Measurements from ENCODE around the gene SLC2A10.

The SLC2A10 gene

GRCh38 chr20:46682063-46682821 lies 27.2 kb upstream of the SLC2A10 start:
- DNase-seq = no peak

- no peak for DNase-seq
These were observed 26.3 kb upstream of the SLC2A10 start for GRCh38 chr20:46683011-46683667.

DNA sequence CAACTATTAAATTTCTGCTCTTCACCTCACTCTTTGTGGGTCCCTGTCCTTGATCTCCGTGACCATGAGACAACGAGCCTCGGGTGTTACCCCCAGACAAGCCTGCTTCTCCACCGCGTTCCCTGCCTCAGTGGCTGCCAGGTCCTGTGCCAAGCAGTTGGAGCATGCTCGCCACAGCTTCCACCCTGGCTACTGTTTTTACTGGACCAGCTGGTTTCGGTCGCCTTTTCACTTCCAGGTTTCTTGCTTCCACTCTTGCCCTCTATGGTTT lies 25.8 kb upstream of the SLC2A10 start:
- no peak for DNase-seq

DNA sequence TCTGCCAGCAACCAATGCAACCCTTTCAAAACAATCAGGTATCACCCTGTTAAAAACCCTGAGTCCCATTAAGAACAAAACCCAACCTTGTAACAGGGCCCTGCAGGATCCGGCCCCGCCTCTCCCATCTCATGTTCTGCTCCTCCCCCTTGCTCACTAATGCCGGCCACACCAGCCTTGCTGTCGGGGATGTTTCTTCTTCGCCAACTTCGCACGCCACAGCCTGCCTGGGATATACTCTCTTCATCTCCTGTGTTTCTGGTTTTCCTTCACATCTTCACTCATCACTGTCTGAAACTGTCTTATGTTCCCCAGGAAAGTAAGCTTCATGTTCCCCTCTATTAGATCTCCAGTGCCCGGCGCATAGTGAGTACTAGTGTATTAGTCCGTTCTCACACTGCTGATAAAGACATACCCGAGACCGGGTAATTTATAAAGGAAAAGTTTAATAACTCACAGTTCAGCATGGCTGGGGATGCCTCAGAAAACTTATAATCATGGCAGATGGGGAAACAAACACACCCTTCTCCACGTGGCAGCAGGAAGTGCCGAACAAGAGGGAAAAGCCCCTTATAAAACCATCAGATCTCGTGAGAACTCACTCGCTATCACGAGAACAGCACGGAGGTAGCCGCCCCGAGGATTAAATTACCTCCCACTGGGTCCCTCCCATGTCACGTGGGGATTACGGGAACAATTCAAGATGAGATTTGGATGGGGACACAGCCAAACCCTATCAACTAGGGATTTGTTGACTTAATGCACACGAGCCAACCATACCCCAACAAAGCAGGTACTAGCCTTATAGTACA lies 25.3 kb upstream of the SLC2A10 start:
- no peak for DNase-seq

- DNase-seq = no peak
These were observed 21.0 kb upstream of the SLC2A10 start for GRCh38 chr20:46688151-46689081.

GRCh38 chr20:46689082-46689753 lies 20.2 kb upstream of the SLC2A10 start, which contains the start of gene TP53RK:
Gene TP53RK, minus strand, starts transcription at chr20:46689444. Its CDS starts 30 bp downstream, at chr20:46689414.
- DNase-seq = peak; percentile 85 to 91

GRCh38 chr20:46689754-46690085 lies 19.7 kb upstream of the SLC2A10 start:
- no peak for DNase-seq

GRCh38 chr20:46690219-46691106 lies 19.0 kb upstream of the SLC2A10 start:
- no peak for DNase-seq

GRCh38 chr20:46691196-46691595 lies 18.3 kb upstream of the SLC2A10 start:
- no peak for DNase-seq

DNA sequence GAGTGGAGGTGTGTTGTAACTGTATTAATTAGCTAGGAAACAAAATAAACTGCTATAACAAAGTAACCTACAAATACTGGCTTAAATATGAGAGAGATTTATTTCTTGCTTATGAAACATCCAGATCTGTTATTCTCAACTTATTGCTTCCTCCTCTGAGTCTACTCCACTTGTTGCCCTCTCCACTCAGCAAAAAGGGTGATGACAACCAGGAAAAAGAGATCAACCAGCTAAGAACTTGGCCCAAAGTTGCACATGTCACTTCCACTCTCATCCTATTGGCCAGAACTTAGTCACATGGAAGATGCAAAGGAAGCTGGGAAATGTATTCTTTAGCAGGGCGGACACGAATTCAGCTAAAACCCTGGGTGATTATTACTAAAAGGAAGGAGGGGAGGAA lies 15.0 kb upstream of the SLC2A10 start:
- no peak for DNase-seq

GRCh38 chr20:46695892-46696291 lies 13.6 kb upstream of the SLC2A10 start:
- peak in 1 of 2 experiments; percentile 45 for DNase-seq

GRCh38 chr20:46696791-46697279 lies 12.6 kb upstream of the SLC2A10 start:
- DNase-seq = no peak

DNA sequence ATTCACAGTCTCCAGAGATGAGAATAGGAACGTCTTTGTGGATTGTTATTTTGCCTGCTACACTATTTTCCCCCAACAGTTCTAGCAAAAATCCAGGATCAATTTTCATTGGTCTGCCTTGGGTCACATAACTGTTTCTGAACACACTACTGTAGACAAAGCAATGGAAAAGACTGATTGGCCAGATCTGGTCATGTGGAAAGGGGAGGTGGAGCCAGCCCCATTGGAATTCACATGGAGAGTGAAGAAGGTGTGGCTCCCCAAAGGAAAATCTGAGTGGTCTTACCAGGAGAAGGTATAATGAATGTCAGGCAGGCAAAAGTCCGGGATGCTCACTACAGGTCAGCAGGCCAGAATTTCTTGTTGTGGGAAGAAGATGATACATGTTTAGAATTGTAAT lies 10.7 kb upstream of the SLC2A10 start:
- DNase-seq = no peak

- no peak for DNase-seq
These were observed 9.6 kb upstream of the SLC2A10 start for GRCh38 chr20:46699651-46700359.

DNA sequence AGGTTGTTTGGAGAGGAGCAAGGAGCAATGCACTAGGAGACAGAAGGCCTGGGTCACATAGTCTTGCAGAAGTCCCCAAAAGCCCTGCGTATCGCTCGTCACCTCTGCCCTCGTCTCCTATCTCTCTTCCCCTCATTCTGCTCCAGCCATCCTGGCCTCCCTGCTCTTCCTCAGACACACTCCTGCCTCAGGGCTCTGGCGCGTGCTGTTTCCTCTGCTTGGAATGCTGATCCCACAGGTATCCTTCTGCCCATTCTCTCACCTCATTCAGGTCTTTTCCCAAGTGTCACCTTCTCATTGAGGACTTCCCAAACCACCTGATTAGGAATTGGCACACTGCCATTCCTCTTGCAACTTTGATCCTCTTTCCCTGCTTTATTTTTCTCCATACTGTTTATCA lies 9.0 kb upstream of the SLC2A10 start:
- DNase-seq = no peak

DNA sequence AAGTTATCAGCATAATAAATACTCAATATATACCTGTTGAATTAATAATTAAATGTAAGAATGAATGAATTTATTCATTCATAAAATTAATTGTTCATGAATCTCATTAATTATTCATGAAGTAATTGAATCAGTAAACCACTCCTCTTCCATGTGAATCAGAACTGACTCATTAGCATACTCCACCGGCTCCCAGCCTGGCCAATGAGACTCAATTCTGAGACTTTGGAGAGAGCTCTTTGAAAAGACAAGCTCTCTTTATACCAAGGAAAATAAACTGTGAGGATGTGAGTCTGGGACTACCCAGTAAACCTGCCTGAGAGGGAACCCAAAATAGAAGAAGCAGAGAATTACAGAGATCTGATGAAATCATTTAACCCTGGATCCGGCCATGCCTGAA lies 8.4 kb upstream of the SLC2A10 start:
- no peak for DNase-seq

GRCh38 chr20:46701556-46701955 lies 7.9 kb upstream of the SLC2A10 start:
- DNase-seq = no peak

- DNase-seq = no peak
These were observed 7.5 kb upstream of the SLC2A10 start for GRCh38 chr20:46701986-46702385.

- no peak for DNase-seq
These were observed 6.8 kb upstream of the SLC2A10 start for GRCh38 chr20:46702447-46703203.

DNA sequence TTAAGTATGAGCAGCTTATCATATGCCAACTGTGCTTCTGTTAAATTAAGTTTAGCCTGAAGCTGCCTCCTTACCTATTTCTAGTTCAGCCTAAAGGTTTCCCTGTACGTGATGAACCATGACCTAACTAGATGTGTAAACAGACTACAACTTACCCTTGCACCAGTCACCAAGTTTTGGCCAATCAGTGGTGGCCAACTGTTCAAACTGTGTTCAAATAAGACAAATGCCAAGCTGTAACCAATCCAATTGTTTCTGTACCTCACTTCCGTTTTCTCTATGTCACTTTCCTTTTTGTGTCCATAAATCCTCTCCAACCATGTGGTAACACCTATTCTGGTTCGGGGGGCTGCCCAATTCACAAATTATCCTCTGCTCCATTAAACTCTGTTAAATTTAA lies 6.0 kb upstream of the SLC2A10 start:
- DNase-seq = no peak

Data from NCI-H1930 (cell line).